D721Med (cell line): Measurements from ENCODE around the gene HACD2.

ENCODE experiments used
- DNase-seq: peaks from one replicate; pipeline ENCODE4 v3.0.0; 2011; ENCODE audit warnings: low spot score; ENCODE audit not compliant: insufficient read length
- FAIRE-seq: peaks from 2 replicates; lab custom pipeline; 2011; peaks lifted over from hg19 to GRCh38; lab: Jason Lieb, UNC
- CTCF ChIP-seq: IDR thresholded peaks from 2 replicates; pipeline ENCODE4 v1.5.1; 2012; ENCODE audit warnings: mild to moderate bottlenecking, control low read depth; ENCODE audit not compliant: insufficient read depth; ENCODE audit errors: missing control alignments

The HACD2 gene

GRCh38 chr3:123627673-123628670 is 43.1 kb upstream of the HACD2 start:
- DNase-seq (no peak), FAIRE-seq (no peak)
- TF ChIP-seq CTCF: no peak

- no peak for TF ChIP-seq CTCF
- DNase-seq (no peak), FAIRE-seq (no peak)
Observed at GRCh38 chr3:123626881-123627280, 42.0 kb upstream of the HACD2 start.

GRCh38 chr3:123624302-123624701 is 39.4 kb upstream of the HACD2 start:
- no peak for FAIRE-seq
- no peak for DNase-seq
- TF ChIP-seq CTCF: no peak

GRCh38 chr3:123623346-123623880 is 38.6 kb upstream of the HACD2 start:
- no peak for DNase-seq
- FAIRE-seq: no peak
- no peak for TF ChIP-seq CTCF

GRCh38 chr3:123622766-123623165 is 37.9 kb upstream of the HACD2 start:
- TF ChIP-seq CTCF: no peak
- DNase-seq (no peak), FAIRE-seq (no peak)

GRCh38 chr3:123621850-123622189 is 37.0 kb upstream of the HACD2 start:
- no peak for TF ChIP-seq CTCF
- no peak for FAIRE-seq
- DNase-seq: no peak
